ENCODE data around the gene CATSPERD.

CATSPERD gene

GRCh38 chr19:5695649-5696195 lies 24.7 kb upstream of the CATSPERD start:
- TF ChIP-seq POLR2AphosphoS5 (IDR thresholded peaks at IDR 0.05; ENCODE audit: low read depth, low read length) (no peak), SIN3A (IDR thresholded peaks at IDR 0.05; ENCODE audit: borderline replicate concordance, insufficient read depth, low read length) (no peak), REST (IDR thresholded peaks at IDR 0.05; ENCODE audit: insufficient read depth in 1 of 2, low read depth in 2 of 2, low read length in 2 of 2) (no peak), TAF1 (IDR thresholded peaks at IDR 0.05; ENCODE audit: borderline replicate concordance, insufficient read depth, low read length) (no peak), FOXP2 (optimal IDR thresholded peaks at IDR 0.05; ENCODE audit: borderline replicate concordance, extremely low read depth, extremely low read length, insufficient read depth) (no peak)

GRCh38 chr19:5696196-5697021 lies 24.0 kb upstream of the CATSPERD start:
- TF ChIP-seq TAF1 (IDR thresholded peaks at IDR 0.05; ENCODE audit: borderline replicate concordance, insufficient read depth, low read length), result no peak
- no peak for TF ChIP-seq REST (IDR thresholded peaks at IDR 0.05; ENCODE audit: insufficient read depth in 1 of 2, low read depth in 2 of 2, low read length in 2 of 2)
- TF ChIP-seq SIN3A (IDR thresholded peaks at IDR 0.05; ENCODE audit: borderline replicate concordance, insufficient read depth, low read length), result no peak
- TF ChIP-seq POLR2AphosphoS5 (IDR thresholded peaks at IDR 0.05; ENCODE audit: low read depth, low read length), result no peak

GRCh38 chr19:5697022-5697889 lies 23.2 kb upstream of the CATSPERD start:
- TF ChIP-seq FOXP2 (optimal IDR thresholded peaks at IDR 0.05; ENCODE audit: borderline replicate concordance, extremely low read depth, extremely low read length, insufficient read depth), result no peak
- peak; percentile 48 for TF ChIP-seq POLR2AphosphoS5 (IDR thresholded peaks at IDR 0.05; ENCODE audit: low read depth, low read length)

GRCh38 chr19:5697890-5698634 lies 22.4 kb upstream of the CATSPERD start:
- TF ChIP-seq TAF1 (IDR thresholded peaks at IDR 0.05; ENCODE audit: borderline replicate concordance, insufficient read depth, low read length) (no peak), REST (IDR thresholded peaks at IDR 0.05; ENCODE audit: insufficient read depth in 1 of 2, low read depth in 2 of 2, low read length in 2 of 2) (no peak), POLR2AphosphoS5 (IDR thresholded peaks at IDR 0.05; ENCODE audit: low read depth, low read length) (peak; percentile 2; the same call in 1 of the 2 replicates), SIN3A (IDR thresholded peaks at IDR 0.05; ENCODE audit: borderline replicate concordance, insufficient read depth, low read length) (no peak), FOXP2 (optimal IDR thresholded peaks at IDR 0.05; ENCODE audit: borderline replicate concordance, extremely low read depth, extremely low read length, insufficient read depth) (no peak)
